ENCODE measurements around the gene TIMM8B.
A peak's percentile ranks its signal among the peaks of the same experiment; 100 is the strongest.

TIMM8B gene

DNA sequence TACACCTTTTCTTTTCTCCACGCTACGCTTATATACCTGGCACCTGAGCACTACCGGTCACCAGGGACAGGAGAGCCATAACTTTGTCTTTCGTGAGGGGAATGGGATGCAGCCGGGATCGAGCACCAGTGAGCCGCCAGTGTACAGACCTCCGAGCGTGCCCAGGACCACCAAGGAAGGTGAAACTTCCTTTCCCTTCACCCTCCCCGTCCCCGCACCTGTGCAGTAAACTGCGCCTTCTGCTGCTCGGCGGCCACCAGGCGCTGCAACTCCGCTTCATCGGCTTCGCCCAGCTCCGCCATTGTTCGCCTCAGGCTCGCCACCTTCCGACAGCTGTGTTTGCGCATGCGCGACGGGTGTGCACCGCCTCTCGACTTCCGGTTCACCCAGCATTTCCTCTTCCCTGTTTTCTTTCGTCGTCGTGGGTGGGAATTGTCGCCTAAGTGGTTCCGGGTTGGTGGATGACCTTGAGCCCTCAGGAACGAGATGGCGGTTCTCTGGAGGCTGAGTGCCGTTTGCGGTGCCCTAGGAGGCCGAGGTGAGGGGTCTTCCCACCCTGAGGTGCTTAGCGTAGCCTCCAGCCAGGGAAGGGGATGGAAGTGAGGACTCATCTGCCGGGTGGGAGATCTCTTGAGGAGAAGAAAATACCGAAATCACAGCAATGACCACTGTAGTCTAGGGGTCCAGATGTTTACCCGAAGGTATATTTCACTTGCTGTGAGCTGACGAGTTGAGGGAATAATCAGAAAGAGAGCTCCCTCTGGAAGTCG, at the start of gene TIMM8B, which contains the start of gene SDHD:
TSS of gene TIMM8B (minus strand) at position 335 of the 770 bp plus-strand sequence. CDS start at position 302, 33 bp downstream.
TSS of gene SDHD (plus strand) at position 452 of the 770 bp plus-strand sequence. CDS start at position 487, 35 bp downstream.
- DNase-seq (ENCODE audit: low spot score): peak; percentile 90
- TF ChIP-seq, protein P1, sequence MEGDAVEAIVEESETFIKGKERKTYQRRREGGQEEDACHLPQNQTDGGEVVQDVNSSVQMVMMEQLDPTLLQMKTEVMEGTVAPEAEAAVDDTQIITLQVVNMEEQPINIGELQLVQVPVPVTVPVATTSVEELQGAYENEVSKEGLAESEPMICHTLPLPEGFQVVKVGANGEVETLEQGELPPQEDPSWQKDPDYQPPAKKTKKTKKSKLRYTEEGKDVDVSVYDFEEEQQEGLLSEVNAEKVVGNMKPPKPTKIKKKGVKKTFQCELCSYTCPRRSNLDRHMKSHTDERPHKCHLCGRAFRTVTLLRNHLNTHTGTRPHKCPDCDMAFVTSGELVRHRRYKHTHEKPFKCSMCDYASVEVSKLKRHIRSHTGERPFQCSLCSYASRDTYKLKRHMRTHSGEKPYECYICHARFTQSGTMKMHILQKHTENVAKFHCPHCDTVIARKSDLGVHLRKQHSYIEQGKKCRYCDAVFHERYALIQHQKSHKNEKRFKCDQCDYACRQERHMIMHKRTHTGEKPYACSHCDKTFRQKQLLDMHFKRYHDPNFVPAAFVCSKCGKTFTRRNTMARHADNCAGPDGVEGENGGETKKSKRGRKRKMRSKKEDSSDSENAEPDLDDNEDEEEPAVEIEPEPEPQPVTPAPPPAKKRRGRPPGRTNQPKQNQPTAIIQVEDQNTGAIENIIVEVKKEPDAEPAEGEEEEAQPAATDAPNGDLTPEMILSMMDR (IDR thresholded peaks at IDR 0.05; ENCODE audit: extremely low read depth, missing control alignments): no peak

DNA sequence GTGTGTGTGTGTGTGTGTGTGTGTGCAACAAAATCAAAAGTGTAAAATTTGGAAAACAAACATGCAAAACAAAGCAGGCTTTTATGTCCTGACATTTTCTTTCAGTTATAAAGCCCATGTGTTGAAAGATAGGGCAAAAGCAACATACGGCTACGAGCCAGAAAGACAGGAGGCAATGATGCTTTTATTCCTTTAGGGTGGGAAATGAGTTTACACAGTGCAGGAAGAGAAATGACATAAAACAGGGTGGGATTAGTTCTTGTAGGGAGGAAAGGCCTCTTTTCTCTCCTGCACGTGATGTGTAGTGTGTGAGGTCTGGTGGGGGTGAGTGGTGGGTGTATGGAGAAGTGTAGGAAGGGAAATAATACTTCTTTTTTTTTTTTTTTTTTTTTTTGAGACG, 47.9 kb upstream of the TIMM8B start:
- no peak for DNase-seq (ENCODE audit: low spot score)

DNA sequence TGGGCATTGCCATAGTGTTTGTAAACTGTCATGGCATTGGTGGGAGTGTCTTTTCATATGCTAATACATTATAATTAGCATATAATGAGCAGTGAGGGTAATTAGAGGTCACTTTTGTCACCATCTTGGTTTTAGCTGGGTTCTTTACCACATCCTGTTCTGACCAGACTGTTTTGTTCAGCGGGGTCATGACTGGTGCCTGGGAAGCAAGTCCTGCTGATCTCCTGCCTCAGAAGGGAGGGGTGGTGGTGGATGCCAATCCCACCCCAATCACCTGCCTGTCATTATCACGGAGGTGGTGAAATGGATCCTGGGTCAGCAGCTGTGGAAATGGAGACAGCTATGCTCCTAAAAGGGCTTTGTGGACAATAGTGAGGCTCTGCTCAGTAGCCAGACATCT, 46.2 kb upstream of the TIMM8B start:
- TF ChIP-seq, protein P1 (IDR thresholded peaks at IDR 0.05; ENCODE audit: extremely low read depth, missing control alignments): no peak
- no peak for DNase-seq (ENCODE audit: low spot score)

More for the DNA sequence above, 47.9 kb upstream of the TIMM8B start:
- TF ChIP-seq, protein P1 (IDR thresholded peaks at IDR 0.05; ENCODE audit: extremely low read depth, missing control alignments): no peak

DNA sequence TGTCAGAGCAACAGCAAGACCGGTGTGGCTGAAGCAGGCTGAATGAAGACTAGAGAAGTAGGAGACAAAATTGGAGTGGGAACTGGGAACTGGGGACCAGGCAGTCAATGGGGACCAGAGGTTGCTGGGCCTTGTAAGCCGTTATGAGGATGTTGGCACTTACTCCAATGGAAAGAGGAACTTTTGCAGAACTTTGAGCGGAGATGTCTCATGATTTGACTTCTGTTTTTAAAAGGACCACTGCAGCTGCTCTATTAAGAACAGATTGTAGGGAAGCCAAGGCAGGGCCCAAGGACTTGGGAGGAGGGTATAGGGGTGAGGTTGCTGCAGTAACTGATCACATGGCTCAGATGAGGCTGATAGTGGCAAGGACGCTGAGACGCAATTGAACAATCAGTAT, 43.1 kb upstream of the TIMM8B start:
- TF ChIP-seq, protein P1 (IDR thresholded peaks at IDR 0.05; ENCODE audit: extremely low read depth, missing control alignments): no peak
- DNase-seq (ENCODE audit: low spot score): no peak

DNA sequence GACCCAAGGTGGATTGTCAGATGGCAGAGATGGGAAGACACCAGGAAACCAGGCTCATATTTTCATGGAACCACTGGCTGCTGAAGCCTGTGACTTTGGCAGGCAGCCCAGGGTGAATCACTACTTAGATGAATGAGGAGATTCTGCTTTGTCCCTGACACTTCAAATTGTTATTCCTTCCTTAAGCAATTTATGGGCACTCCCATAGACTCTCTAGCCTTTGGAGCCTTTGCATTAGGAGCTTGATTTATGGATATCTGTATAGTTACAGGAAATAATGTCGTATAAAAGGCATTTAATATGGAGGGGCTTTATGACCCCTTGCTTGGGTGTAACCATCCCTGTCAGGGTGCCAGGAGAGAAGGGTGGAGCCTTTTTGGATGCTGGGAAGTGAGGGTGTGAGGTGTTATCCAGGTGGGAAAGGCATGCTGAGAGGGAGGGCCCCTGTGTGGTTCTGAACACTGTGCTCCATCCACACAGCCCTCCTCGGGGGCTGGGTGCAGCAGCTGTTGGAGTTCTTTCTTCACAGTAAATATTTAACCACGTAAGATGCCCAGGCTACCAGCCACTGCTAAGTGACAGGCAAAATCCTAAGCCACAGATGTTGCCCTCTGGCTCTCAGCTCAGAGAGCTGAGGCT, 42.0 kb upstream of the TIMM8B start:
- TF ChIP-seq, protein P1 (IDR thresholded peaks at IDR 0.05; ENCODE audit: extremely low read depth, missing control alignments): no peak
- DNase-seq (ENCODE audit: low spot score): no peak

GRCh38 chr11:112127056-112127455, 40.5 kb upstream of the TIMM8B start:
- TF ChIP-seq, protein P1 (IDR thresholded peaks at IDR 0.05; ENCODE audit: extremely low read depth, missing control alignments): no peak
- DNase-seq (ENCODE audit: low spot score): no peak

GRCh38 chr11:112123129-112123528, 36.6 kb upstream of the TIMM8B start:
- no peak for DNase-seq (ENCODE audit: low spot score)

More at GRCh38 chr11:112123129-112123528, 36.6 kb upstream of the TIMM8B start:
- TF ChIP-seq, protein P1 (IDR thresholded peaks at IDR 0.05; ENCODE audit: extremely low read depth, missing control alignments): no peak

Data from GM20000 (cell line).